HFF-Myc (cell line): Measurements from ENCODE around the gene COL19A1.
A peak's percentile ranks its signal among the peaks of the same experiment; 100 is the strongest.

Experiments
- DNase-seq: peaks from one replicate; pipeline ENCODE4 v3.0.0-alpha.2; 2011; ENCODE audit warnings: low read depth; ENCODE audit errors: extremely low read depth
- H3K4me3 ChIP-seq: replicated peaks from 2 replicates; pipeline ENCODE4 v1.5.1; 2011; ENCODE audit warnings: low read depth, mild to moderate bottlenecking, control low read depth, low read length
- CTCF ChIP-seq: IDR thresholded peaks from 2 replicates; pipeline ENCODE4 v1.5.1; 2012; ENCODE audit warnings: mild to moderate bottlenecking, low read depth, low read length, control low read depth; ENCODE audit errors: missing control alignments

COL19A1 gene

GRCh38 chr6:70160276-70160675, 293.9 kb downstream of the COL19A1 start:
- no peak for TF ChIP-seq CTCF
- no peak overlapping the region for H3K4me3 ChIP-seq
- no peak for DNase-seq

GRCh38 chr6:70162972-70163371, 296.6 kb downstream of the COL19A1 start:
- no peak overlapping the region for H3K4me3 ChIP-seq

GRCh38 chr6:70163795-70164194, 297.4 kb downstream of the COL19A1 start:
- DNase-seq: no peak
- no peak overlapping the region for H3K4me3 ChIP-seq
- TF ChIP-seq CTCF: no peak

More at GRCh38 chr6:70162972-70163371, 296.6 kb downstream of the COL19A1 start:
- no peak for TF ChIP-seq CTCF
- no peak for DNase-seq

- no peak for TF ChIP-seq CTCF
- no peak for DNase-seq
Observed at GRCh38 chr6:70164556-70164955, 298.2 kb downstream of the COL19A1 start.

GRCh38 chr6:70166088-70166958, 300.0 kb downstream of the COL19A1 start:
- DNase-seq: peak; percentile 2
- peak; percentile 58 for TF ChIP-seq CTCF
- no peak overlapping the region for H3K4me3 ChIP-seq

More at GRCh38 chr6:70164556-70164955, 298.2 kb downstream of the COL19A1 start:
- H3K4me3 ChIP-seq: no peak overlapping the region

GRCh38 chr6:70168681-70169377, 302.5 kb downstream of the COL19A1 start:
- no peak for DNase-seq
- H3K4me3 ChIP-seq: no peak overlapping the region
- no peak for TF ChIP-seq CTCF
